ENCODE measurements around the gene ATG9A.

DNA sequence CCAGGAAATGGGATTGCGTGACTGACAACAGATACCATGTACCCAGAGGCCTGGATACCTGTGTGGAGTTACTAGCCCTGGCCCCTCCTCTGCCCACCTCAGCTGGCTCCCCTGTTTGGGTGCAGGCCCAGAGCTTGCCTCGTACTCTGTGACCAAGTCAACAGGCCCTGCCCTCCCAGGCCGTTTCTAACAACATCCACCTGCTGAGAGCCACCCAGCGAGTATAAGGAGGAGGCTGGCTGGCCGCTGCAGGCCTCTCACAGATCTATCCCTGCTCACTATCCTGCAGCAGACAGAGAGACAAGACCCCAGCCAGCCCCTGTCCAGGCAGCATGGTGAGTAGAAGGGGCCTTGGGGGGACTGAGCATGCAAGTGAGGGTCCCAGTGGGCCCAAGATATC, 36.8 kb upstream of the ATG9A start:
- TF ChIP-seq EZH2 (IDR thresholded peaks at IDR 0.05), result no peak
- no peak for TF ChIP-seq POLR2AphosphoS5 (IDR thresholded peaks at IDR 0.05; ENCODE audit: borderline replicate concordance, low read depth, low read length)
- no peak for TF ChIP-seq FOXP2 (optimal IDR thresholded peaks at IDR 0.05; ENCODE audit: control extremely low read depth, extremely low read length, insufficient read depth)

Measured in SK-N-MC (cell line).